GM19438 (cell line): ENCODE data around the gene TRIM31.

Experiments used
- ATAC-seq: cut with Tn5 transposase; IDR thresholded peaks from one replicate; pipeline ENCODE4 v1.9.1; 2021; ENCODE audit warnings: low read depth; ENCODE audit not compliant: unreplicated experiment

Gene TRIM31

GRCh38 chr6:30113003-30113759, at the start of gene TRIM31:
Gene TRIM31, minus strand, starts transcription at chr6:30113090. Its CDS starts 285 bp downstream, at chr6:30112805.
- no peak for ATAC-seq

GRCh38 chr6:30162265-30163089, 49.6 kb upstream of the TRIM31 start:
- ATAC-seq, result no peak

GRCh38 chr6:30160785-30161531, 48.1 kb upstream of the TRIM31 start, which contains the start of gene TRIM10:
Gene TRIM10, minus strand, starts transcription at chr6:30161211. Its CDS starts 353 bp downstream, at chr6:30160858.
- ATAC-seq, result no peak

GRCh38 chr6:30160008-30160784, 47.3 kb upstream of the TRIM31 start:
- no peak for ATAC-seq

GRCh38 chr6:30158475-30159040, 45.7 kb upstream of the TRIM31 start:
- ATAC-seq, result no peak

- no peak for ATAC-seq
Observed at GRCh38 chr6:30157999-30158398, 45.1 kb upstream of the TRIM31 start.

- ATAC-seq, result no peak
Observed at GRCh38 chr6:30157581-30157980, 44.7 kb upstream of the TRIM31 start.

GRCh38 chr6:30156774-30157173, 43.9 kb upstream of the TRIM31 start:
- ATAC-seq, result no peak

- no peak for ATAC-seq
Observed at GRCh38 chr6:30156262-30156599, 43.3 kb upstream of the TRIM31 start.

GRCh38 chr6:30155520-30156261, 42.8 kb upstream of the TRIM31 start:
- no peak for ATAC-seq

GRCh38 chr6:30154709-30155519, 42.0 kb upstream of the TRIM31 start:
- ATAC-seq, result no peak

- ATAC-seq, result no peak
Observed at GRCh38 chr6:30154061-30154460, 41.2 kb upstream of the TRIM31 start.

GRCh38 chr6:30152910-30153610, 40.2 kb upstream of the TRIM31 start:
- ATAC-seq, result no peak

- no peak for ATAC-seq
Observed at GRCh38 chr6:30152016-30152673, 39.3 kb upstream of the TRIM31 start.

- ATAC-seq, result no peak
Observed at GRCh38 chr6:30151580-30151979, 38.7 kb upstream of the TRIM31 start.

GRCh38 chr6:30150671-30151395, 37.9 kb upstream of the TRIM31 start:
- ATAC-seq, result no peak
